ENCODE measurements around the gene SLC4A7.

SLC4A7 gene

DNA sequence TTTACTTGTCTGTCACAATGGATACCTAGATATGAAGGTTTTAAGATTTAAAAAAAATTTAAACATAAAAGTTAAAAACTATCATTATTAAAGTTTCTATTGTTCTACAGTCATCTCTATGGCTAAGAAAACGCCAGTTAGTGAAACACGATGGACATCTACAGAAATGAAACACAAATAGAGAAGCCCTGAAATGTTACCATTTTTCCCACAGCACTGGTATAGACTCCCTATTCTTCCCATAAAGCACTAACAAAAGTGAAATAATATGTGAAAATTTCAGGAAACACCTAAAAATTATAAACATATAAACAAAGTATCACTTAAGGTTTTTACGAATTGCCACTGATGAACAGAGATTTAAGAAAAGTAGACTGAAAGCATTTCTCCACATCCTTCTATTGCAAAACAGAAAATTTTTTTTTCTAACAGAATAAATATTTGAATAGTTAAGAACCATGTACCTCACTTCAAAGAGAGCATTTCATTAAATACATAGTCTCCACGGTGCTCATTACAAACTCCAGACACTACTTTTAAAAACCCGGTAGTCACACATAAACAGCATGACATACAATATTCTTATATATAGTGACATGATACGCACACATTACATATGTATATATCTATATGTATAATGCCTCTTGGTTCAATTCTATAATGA lies 107.9 kb downstream of the SLC4A7 start (continued):
- TF ChIP-seq ZBTB44 (tag by site-specific recombination; IDR thresholded peaks at IDR 0.05): no peak

DNA sequence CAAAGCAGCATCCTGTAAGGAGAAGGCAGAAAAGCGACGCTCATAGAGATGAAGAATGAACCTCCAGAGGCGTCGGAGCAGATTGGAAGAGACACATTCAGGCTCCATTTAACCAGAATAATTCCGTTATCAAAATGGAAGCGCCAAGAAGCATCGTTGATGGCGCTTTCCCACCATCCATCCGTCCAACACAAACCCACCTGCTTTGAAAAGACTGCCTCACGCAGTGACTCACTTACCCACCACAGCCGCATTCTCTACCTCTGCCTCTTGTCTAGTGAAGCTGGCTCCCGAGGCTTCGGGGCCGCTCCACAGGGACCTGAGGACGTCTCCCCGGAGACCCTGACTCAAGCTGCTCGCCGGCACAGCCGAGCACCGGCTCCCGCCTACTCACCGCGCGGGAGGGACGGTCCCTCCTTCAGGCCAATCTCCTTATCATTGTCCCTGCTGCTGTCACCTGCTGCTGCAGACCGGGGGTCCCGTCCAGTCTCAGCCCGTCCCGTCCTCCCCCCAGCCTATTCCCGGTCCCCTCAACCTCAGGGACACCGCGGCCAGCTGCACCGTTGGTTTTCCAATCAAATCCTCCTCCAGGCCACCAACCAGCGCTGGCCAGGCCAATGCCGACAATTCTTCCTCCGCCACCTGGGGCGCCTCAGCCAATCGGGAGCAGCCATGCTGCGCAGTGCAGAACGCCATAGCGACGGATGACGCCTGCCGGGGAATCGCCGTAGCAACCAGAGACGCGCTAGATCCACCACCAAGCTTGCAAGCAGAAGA lies 115.2 kb downstream of the SLC4A7 start, which contains the start of gene NEK10:
Gene NEK10 (minus strand): TSS at position 553 of the 777 bp plus-strand sequence. CDS start 16,501 bp downstream, outside the sequence.
- Histone ChIP-seq H3K9me3 (ENCODE audit: control insufficient read depth, insufficient read depth, low read depth, low read length) (no peaks in the 10 kb centered on the region), H3K36me3 (ENCODE audit: control insufficient read depth in 2 of 2, insufficient read depth in 1 of 2, low read length in 2 of 2) (no peaks in the 10 kb centered on the region), H3K4me1 (ENCODE audit: control insufficient read depth, insufficient read depth, low read length) (no peaks in the 10 kb centered on the region), H3K27ac (ENCODE audit: extremely low read depth, low read depth, low read length) (no peak within 1 kb of the TSS), H3K4me3 (ENCODE audit: low read depth, low read length) (peak within 1 kb of the TSS; percentile 87)
- CTCF ChIA-PET: no interaction called here
- POLR2A ChIA-PET: no interaction called here
- no peak for TF ChIP-seq ZNF211 (tag by site-specific recombination; IDR thresholded peaks at IDR 0.05; ENCODE audit: low read depth)
- no peak for TF ChIP-seq ZNF140 (tag by site-specific recombination; IDR thresholded peaks at IDR 0.05)
- TF ChIP-seq ZNF280C (tag by site-specific recombination; IDR thresholded peaks at IDR 0.05): no peak
- TF ChIP-seq, protein P1, sequence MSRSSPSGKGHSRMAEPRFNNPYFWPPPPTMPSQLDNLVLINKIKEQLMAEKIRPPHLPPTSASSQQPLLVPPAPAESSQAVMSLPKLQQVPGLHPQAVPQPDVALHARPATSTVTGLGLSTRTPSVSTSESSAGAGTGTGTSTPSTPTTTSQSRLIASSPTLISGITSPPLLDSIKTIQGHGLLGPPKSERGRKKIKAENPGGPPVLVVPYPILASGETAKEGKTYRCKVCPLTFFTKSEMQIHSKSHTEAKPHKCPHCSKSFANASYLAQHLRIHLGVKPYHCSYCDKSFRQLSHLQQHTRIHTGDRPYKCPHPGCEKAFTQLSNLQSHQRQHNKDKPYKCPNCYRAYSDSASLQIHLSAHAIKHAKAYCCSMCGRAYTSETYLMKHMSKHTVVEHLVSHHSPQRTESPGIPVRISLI (tag by site-specific recombination; IDR thresholded peaks at IDR 0.05): no peak
- TF ChIP-seq ZNF18 (tag by site-specific recombination; IDR thresholded peaks at IDR 0.05): no peak
- no peak for TF ChIP-seq ZNF274 (IDR thresholded peaks at IDR 0.05; ENCODE audit: low read length)
- no peak for TF ChIP-seq ZNF274 (tag by site-specific recombination; IDR thresholded peaks at IDR 0.05; ENCODE audit: borderline replicate concordance)
- no peak for TF ChIP-seq ZBTB10 (tag by site-specific recombination; IDR thresholded peaks at IDR 0.05)
- TF ChIP-seq ZNF843 (tag by site-specific recombination; IDR thresholded peaks at IDR 0.05): no peak
- no peak for TF ChIP-seq ZNF248 (tag by site-specific recombination; IDR thresholded peaks at IDR 0.05)
- TF ChIP-seq, protein P2, sequence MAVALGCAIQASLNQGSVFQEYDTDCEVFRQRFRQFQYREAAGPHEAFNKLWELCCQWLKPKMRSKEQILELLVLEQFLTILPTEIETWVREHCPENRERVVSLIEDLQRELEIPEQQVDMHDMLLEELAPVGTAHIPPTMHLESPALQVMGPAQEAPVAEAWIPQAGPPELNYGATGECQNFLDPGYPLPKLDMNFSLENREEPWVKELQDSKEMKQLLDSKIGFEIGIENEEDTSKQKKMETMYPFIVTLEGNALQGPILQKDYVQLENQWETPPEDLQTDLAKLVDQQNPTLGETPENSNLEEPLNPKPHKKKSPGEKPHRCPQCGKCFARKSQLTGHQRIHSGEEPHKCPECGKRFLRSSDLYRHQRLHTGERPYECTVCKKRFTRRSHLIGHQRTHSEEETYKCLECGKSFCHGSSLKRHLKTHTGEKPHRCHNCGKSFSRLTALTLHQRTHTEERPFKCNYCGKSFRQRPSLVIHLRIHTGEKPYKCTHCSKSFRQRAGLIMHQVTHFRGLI (tag by site-specific recombination; IDR thresholded peaks at IDR 0.05): no peak
- TF ChIP-seq ZFP37 (tag by site-specific recombination; IDR thresholded peaks at IDR 0.05): no peak
- no peak for TF ChIP-seq ZNF114 (tag by site-specific recombination; IDR thresholded peaks at IDR 0.05)
- no peak for TF ChIP-seq ZNF324 (tag by site-specific recombination; IDR thresholded peaks at IDR 0.05)
- TF ChIP-seq PRDM6 (tag by site-specific recombination; IDR thresholded peaks at IDR 0.05): no peak
- TF ChIP-seq ZNF169 (tag by site-specific recombination; IDR thresholded peaks at IDR 0.05): no peak
- TF ChIP-seq ZSCAN16 (tag by site-specific recombination; IDR thresholded peaks at IDR 0.05): no peak
- TF ChIP-seq, protein P3, sequence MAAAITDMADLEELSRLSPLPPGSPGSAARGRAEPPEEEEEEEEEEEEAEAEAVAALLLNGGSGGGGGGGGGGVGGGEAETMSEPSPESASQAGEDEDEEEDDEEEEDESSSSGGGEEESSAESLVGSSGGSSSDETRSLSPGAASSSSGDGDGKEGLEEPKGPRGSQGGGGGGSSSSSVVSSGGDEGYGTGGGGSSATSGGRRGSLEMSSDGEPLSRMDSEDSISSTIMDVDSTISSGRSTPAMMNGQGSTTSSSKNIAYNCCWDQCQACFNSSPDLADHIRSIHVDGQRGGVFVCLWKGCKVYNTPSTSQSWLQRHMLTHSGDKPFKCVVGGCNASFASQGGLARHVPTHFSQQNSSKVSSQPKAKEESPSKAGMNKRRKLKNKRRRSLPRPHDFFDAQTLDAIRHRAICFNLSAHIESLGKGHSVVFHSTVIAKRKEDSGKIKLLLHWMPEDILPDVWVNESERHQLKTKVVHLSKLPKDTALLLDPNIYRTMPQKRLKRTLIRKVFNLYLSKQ (tag by site-specific recombination; IDR thresholded peaks at IDR 0.05; ENCODE audit: borderline replicate concordance): no peak
- TF ChIP-seq ZNF335 (tag by site-specific recombination; conservative IDR thresholded peaks at IDR 0.05): peak; percentile 62
